Glutamatergic neuron (in vitro differentiated cells): ENCODE data around the gene SYMPK. TPM values are rescaled to one million over a fixed set of nuclear protein-coding genes. Genes with fewer than 3 reads are reported as not detected.
A peak's percentile ranks its signal among the peaks of the same experiment; 100 is the strongest.

Experiments
- DNase-seq: peaks from one replicate; pipeline ENCODE4 v3.0.0; 2022
- H3K27ac Mint-ChIP-seq: one replicate; pipeline ENCODE4 v1.8.0; 2020; ENCODE audit warnings: mild to moderate bottlenecking, mixed read lengths, inconsistent platforms; ENCODE audit not compliant: unreplicated experiment
- H3K27me3 Mint-ChIP-seq: one replicate; pipeline ENCODE4 v1.8.0; 2020; ENCODE audit warnings: mild to moderate bottlenecking, moderate library complexity, mixed read lengths, inconsistent platforms; ENCODE audit not compliant: unreplicated experiment
- H3K36me3 Mint-ChIP-seq: one replicate; pipeline ENCODE4 v1.8.0; 2020; ENCODE audit warnings: mild to moderate bottlenecking, mixed read lengths, inconsistent platforms; ENCODE audit not compliant: unreplicated experiment
- H3K4me1 Mint-ChIP-seq: one replicate; pipeline ENCODE4 v1.8.0; 2020; ENCODE audit warnings: mild to moderate bottlenecking, low read depth, mixed read lengths, inconsistent platforms; ENCODE audit not compliant: unreplicated experiment
- H3K4me3 Mint-ChIP-seq: one replicate; pipeline ENCODE4 v1.8.0; 2020; ENCODE audit warnings: mild to moderate bottlenecking, mixed read lengths, inconsistent platforms; ENCODE audit not compliant: unreplicated experiment
- H3K9me3 Mint-ChIP-seq: one replicate; pipeline ENCODE4 v1.8.0; 2020; ENCODE audit warnings: mild to moderate bottlenecking, moderate library complexity, mixed read lengths, inconsistent platforms; ENCODE audit not compliant: unreplicated experiment
- total RNA-seq: library from RNA; stranded (reverse); fragmentation: NEBNext Ultra II Directional; extraction: Animal tissue kit (Norgen Biotek cat#: 25700); gene quantifications from one replicate; pipeline ENCODE4 v1.2.1, GENCODE V29; 2021; ENCODE audit not compliant: unreplicated experiment
- TF ChIP-seq, protein P1 (sequence below): fragments of 200-600 bp; sonication (generic); IDR thresholded peaks from one replicate; pipeline ENCODE4 v1.5.0; 2021; ENCODE audit not compliant: partially characterized antibody, unreplicated experiment

Gene SYMPK
- total RNA-seq, 1 donor from 2014 or later: 78.1 TPM

DNA sequence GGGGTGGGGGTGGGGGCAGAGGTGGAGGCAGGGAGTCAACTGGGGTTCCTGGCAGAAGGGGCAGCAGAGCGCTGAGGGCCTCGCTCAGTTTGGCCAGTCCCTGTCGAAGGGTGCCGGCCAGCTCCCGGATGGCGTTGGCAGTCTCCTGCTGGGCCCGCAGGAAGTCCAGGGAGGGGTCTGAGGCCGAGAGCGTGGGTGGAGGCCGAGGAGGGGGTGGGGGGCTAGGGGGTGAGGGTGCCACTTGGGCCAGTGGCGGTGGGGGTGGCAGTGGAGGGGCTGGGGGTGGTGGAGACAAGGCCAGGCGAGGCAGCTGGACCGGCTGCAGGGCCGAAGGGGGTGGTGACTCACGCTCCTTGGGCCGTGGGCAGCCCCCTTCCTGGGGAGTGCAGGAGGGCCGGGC, 27.9 kb upstream of the SYMPK start:
- no peak for DNase-seq
- H3K36me3 Mint-ChIP-seq: no peaks in the 10 kb centered on the region
- TF ChIP-seq, protein P1, sequence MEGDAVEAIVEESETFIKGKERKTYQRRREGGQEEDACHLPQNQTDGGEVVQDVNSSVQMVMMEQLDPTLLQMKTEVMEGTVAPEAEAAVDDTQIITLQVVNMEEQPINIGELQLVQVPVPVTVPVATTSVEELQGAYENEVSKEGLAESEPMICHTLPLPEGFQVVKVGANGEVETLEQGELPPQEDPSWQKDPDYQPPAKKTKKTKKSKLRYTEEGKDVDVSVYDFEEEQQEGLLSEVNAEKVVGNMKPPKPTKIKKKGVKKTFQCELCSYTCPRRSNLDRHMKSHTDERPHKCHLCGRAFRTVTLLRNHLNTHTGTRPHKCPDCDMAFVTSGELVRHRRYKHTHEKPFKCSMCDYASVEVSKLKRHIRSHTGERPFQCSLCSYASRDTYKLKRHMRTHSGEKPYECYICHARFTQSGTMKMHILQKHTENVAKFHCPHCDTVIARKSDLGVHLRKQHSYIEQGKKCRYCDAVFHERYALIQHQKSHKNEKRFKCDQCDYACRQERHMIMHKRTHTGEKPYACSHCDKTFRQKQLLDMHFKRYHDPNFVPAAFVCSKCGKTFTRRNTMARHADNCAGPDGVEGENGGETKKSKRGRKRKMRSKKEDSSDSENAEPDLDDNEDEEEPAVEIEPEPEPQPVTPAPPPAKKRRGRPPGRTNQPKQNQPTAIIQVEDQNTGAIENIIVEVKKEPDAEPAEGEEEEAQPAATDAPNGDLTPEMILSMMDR: no peak
- H3K27me3 Mint-ChIP-seq: peaks cover 5% of the 10 kb centered on the region
- peaks cover 10% of the 10 kb centered on the region for H3K9me3 Mint-ChIP-seq
- H3K27ac Mint-ChIP-seq: no peak overlapping the region
- H3K4me3 Mint-ChIP-seq: no peak overlapping the region
- no peaks in the 10 kb centered on the region for H3K4me1 Mint-ChIP-seq

DNA sequence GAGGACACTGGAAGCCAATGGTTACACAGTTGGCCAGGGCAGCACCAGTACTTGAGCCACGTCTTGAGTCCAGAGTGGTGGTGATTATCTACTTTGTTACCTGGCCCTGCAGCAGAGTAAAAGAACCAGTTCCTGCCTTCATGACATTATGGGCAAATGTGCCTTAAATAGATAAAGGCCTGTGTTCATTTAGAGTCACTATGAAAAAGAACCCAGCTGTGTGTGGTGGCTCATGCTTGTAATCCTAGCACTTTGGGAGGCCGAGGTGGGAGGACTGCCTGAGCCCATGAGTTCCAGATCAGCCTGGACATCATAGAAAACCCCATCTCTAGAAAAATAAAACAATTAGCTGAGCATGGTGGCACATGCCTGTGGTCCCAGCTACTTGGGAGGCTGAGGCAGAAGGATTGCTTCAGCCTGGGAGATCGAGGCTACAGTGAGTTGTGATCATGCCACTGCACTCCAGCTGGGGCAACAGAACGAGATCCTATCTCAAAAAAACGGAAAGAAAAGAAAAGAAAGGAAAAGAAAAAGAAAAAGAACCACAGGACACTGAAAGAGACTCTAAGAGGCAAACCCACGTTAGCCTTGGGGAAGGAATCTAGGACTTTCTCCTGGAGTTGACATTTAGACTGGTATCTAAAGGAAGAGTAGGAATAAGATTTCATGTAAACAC, 26.4 kb upstream of the SYMPK start:
- Mint-ChIP-seq H3K4me1 (no peaks in the 10 kb centered on the region), H3K27me3 (peaks cover 5% of the 10 kb centered on the region), H3K27ac (no peak overlapping the region), H3K9me3 (peaks cover 9% of the 10 kb centered on the region), H3K36me3 (no peaks in the 10 kb centered on the region), H3K4me3 (no peak overlapping the region)
- TF ChIP-seq, protein P1: no peak
- DNase-seq: no peak

DNA sequence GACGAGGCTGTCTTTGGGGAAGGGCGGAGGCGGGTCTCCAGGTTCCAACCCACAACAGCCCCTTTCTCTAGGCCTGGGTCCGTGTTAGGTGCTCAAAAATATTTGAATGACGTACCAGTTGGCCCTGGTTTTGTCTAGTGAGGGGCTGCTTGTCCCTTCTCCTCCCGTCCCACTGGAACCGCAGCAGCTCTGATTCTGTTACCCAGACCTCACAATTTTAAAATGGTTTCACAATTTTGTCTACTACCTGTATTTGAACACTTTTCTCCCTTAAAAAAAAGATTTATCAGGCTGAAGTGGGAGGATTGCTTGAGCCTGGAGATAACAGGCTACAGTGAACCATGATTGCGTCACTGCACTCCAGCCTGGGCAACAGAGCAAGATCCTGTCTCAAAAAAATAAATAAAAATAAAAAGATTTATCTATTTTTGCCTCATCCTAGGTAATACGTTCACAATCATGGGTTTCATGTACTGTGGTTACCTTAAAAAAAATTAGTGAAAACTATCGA, 24.3 kb upstream of the SYMPK start:
- no peaks in the 10 kb centered on the region for H3K36me3 Mint-ChIP-seq
- TF ChIP-seq, protein P1: no peak
- H3K4me3 Mint-ChIP-seq: peak overlapping the region; percentile 96
- peaks cover 5% of the 10 kb centered on the region for H3K27me3 Mint-ChIP-seq
- H3K4me1 Mint-ChIP-seq: peaks cover 5% of the 10 kb centered on the region
- peak overlapping the region; percentile 93 for H3K27ac Mint-ChIP-seq
- peaks cover 5% of the 10 kb centered on the region for H3K9me3 Mint-ChIP-seq
- DNase-seq: no peak

DNA sequence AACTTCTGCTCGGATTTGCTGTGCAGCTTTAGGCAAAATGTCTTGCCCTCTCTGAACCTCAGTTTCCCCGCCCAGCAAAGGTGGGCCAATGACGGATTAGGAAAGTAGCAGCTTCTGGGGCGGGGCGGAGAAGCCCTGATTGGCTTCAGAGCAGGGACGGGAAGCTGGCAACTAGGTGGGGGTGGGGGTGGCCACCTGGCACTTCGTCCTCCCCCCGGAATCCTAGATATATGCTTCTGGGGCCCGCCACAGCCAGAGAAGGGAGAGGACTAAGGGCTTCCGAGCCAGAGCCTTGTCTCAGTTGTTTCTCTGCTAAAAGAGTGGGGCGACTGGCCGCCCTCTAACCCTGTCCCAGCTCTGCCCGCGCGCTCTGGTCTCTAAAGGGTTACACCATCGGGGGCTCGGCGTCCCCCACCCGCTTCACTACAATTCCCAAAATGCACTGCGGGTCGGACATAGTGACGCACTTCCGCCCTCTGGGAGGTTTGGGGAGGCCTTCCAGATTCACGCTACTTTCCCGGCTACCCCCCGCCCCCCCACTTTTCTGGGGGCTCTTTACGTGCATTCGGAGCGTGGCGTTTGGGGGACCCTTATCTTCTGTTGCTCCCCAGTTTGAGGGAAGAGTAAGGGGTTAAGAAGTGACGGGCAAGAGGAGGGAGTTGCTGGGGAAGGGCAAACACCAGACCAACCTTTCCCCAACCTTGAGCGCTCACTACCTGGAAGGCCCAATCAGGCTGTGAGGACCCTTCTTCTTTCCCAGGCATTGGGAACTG, 23.7 kb upstream of the SYMPK start:
- peaks cover 6% of the 10 kb centered on the region for H3K9me3 Mint-ChIP-seq
- TF ChIP-seq, protein P1: no peak

More for the DNA sequence above, 23.7 kb upstream of the SYMPK start:
- no peaks in the 10 kb centered on the region for H3K36me3 Mint-ChIP-seq
- peak overlapping the region; percentile 96 for H3K4me3 Mint-ChIP-seq
- H3K27me3 Mint-ChIP-seq: peaks cover 5% of the 10 kb centered on the region
- peaks cover 6% of the 10 kb centered on the region for H3K4me1 Mint-ChIP-seq
- peak overlapping the region; percentile 93 for H3K27ac Mint-ChIP-seq
- peak; percentile 92 for DNase-seq
